Vagina (tissue), 2 donors: Measurements from ENCODE around the gene LRTM1. TPM values are rescaled to one million over a fixed set of nuclear protein-coding genes. Genes with fewer than 3 reads are reported as not detected.

Experiments
- DNase-seq, 2 donors: peaks; one replicate each; pipeline ENCODE4 v3.0.0-alpha.2; 2017; ENCODE audit errors: extremely low spot score in 2 of 2
- H3K27ac ChIP-seq: fragments of 200-600 bp; sonication (generic); one replicate; pipeline ENCODE4 v1.5.1; 2019
- H3K27me3 ChIP-seq: fragments of 200-600 bp; sonication (generic); one replicate; pipeline ENCODE4 v1.5.1; 2019
- H3K36me3 ChIP-seq, 2 donors: fragments of 200-600 bp; sonication (generic); one replicate each; pipeline ENCODE4 v1.5.1; 2017 to 2019
- H3K4me1 ChIP-seq: fragments of 200-600 bp; sonication (generic); one replicate; pipeline ENCODE4 v1.5.1; 2019
- H3K4me3 ChIP-seq, 2 donors: fragments of 200-600 bp; sonication (generic); 1 replicate in 1 of 2; 2 replicates in 1 of 2; pipeline ENCODE4 v1.5.1; 2016 to 2019
- H3K9me3 ChIP-seq: fragments of 200-600 bp; sonication (generic); one replicate; pipeline ENCODE4 v1.5.1; 2019
- POLR2A ChIP-seq, 2 donors: fragments of 450-650 bp; IDR thresholded peaks; one replicate each; pipeline ENCODE4 v1.6.1; 2017; ENCODE audit warnings: antibody characterized with exemption in 2 of 2, mild to moderate bottlenecking in 2 of 2, moderate library complexity in 2 of 2
- POLR2AphosphoS5 ChIP-seq, 2 donors: sonication (generic); formaldehyde crosslinking; IDR thresholded peaks; one replicate each; pipeline ENCODE4 v1.9.0; 2017; ENCODE audit warnings: antibody characterized with exemption in 2 of 2, mild to moderate bottlenecking in 2 of 2, low read depth in 1 of 2; ENCODE audit not compliant: insufficient read depth in 1 of 2
- intact Hi-C: fragments of 100-400 bp; cut with DNase I; formaldehyde crosslinking; loops from one replicate; pipeline ENCODE4 v1.15.1; 2023
- total RNA-seq: library from RNA; depleted of rRNA; stranded (reverse); fragments of >200 nt; gene quantifications from one replicate; pipeline ENCODE4 v1.2.3, GENCODE V29; 2016
- TF ChIP-seq, protein P1 (sequence below), 3 experiments: fragments of 450-650 bp in 2 of 3; fragments of 200-600 bp in 1 of 3; sonication (generic) in 1 of 3; IDR thresholded peaks; one replicate each; pipeline ENCODE4 v1.5.1; 2017 to 2019; ENCODE audit warnings: antibody characterized with exemption in 3 of 3, mild to moderate bottlenecking in 2 of 3, moderate library complexity in 2 of 3

Gene LRTM1
- total RNA-seq, 1 donor from 2014 or later: not detected

DNA sequence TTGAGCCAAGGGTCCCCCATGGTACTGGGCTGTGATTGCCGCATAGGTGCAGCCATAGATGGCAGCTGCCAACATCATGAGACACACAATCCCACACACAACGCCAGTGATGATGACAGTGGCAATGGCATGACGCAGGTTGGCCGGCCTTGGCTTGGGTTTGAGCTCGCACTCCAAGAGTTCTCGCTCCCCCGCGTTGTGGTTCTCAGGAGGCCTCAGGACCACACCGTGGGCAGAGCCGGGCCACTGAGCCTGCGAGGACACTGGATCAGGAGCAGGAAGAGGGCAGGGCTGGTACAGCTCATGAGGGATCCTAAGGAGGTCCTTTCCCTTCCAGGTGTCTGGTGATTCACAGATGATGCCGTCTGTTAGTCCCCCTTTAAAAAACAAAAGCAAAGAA, 9.3 kb downstream of the LRTM1 start:
- DNase-seq: no peak
- no peak overlapping the region for H3K4me3 ChIP-seq
- peaks cover 9% of the 10 kb centered on the region for H3K4me1 ChIP-seq
- no peak for TF ChIP-seq POLR2AphosphoS5 (IDR thresholded peaks at IDR 0.05; ENCODE audit: insufficient read depth in 1 of 2, low read depth in 1 of 2)
- TF ChIP-seq, protein P1, sequence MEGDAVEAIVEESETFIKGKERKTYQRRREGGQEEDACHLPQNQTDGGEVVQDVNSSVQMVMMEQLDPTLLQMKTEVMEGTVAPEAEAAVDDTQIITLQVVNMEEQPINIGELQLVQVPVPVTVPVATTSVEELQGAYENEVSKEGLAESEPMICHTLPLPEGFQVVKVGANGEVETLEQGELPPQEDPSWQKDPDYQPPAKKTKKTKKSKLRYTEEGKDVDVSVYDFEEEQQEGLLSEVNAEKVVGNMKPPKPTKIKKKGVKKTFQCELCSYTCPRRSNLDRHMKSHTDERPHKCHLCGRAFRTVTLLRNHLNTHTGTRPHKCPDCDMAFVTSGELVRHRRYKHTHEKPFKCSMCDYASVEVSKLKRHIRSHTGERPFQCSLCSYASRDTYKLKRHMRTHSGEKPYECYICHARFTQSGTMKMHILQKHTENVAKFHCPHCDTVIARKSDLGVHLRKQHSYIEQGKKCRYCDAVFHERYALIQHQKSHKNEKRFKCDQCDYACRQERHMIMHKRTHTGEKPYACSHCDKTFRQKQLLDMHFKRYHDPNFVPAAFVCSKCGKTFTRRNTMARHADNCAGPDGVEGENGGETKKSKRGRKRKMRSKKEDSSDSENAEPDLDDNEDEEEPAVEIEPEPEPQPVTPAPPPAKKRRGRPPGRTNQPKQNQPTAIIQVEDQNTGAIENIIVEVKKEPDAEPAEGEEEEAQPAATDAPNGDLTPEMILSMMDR (IDR thresholded peaks at IDR 0.05): no peak
- TF ChIP-seq POLR2A (IDR thresholded peaks at IDR 0.05): no peak
- intact Hi-C loops: no loop called here
- no peaks in the 10 kb centered on the region for H3K27me3 ChIP-seq
- H3K9me3 ChIP-seq: no peaks in the 10 kb centered on the region
- H3K27ac ChIP-seq: no peak overlapping the region
- no peaks in the 10 kb centered on the region for H3K36me3 ChIP-seq

DNA sequence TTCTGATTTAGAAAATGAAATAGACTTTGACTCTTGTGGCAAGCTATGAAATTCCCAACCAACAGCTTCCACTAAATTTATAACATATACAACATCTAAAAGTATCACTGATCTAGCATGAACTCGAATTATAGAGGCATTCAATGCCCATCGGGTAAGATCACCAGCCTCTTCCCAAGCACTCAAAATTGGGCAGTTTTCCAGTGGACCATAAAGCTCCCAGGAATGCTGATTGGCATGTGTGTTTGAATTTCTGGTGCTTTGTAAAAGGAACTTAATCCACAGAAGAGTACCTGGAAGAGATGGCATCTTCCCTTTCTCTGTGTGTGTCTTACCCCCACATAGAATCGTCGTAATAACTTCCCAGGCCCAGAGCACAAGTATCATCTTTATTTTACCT, 10.0 kb downstream of the LRTM1 start:
- TF ChIP-seq POLR2A (IDR thresholded peaks at IDR 0.05) (no peak), POLR2AphosphoS5 (IDR thresholded peaks at IDR 0.05; ENCODE audit: insufficient read depth in 1 of 2, low read depth in 1 of 2) (no peak)
- TF ChIP-seq, protein P1 (IDR thresholded peaks at IDR 0.05): no peak
- no peak for DNase-seq
- Histone ChIP-seq H3K27ac (no peak overlapping the region), H3K4me3 (no peak overlapping the region), H3K27me3 (no peaks in the 10 kb centered on the region), H3K4me1 (peaks cover 9% of the 10 kb centered on the region), H3K9me3 (no peaks in the 10 kb centered on the region), H3K36me3 (no peaks in the 10 kb centered on the region)
- intact Hi-C loops: no loop called here

DNA sequence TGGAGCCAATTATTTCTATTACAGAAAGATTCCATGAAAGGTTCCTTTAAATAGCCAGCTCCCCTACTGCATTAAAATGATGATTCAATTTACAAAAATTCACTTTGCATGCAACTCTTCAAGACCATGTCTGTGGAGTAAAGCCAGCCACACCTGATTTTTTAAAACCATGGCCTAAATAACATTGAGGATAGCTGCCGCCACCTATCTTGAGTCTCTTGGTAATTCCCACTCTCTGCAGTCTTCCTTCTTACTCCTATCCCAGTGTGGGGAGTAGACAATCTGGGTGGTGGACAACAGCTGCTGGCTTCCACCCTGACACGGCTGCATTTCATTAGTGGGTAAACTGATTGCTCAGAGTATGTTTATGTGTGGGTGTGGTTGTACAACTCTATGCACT, 10.7 kb downstream of the LRTM1 start:
- DNase-seq: no peak
- H3K36me3 ChIP-seq: no peaks in the 10 kb centered on the region
- H3K4me3 ChIP-seq: no peak overlapping the region
- H3K4me1 ChIP-seq: peaks cover 9% of the 10 kb centered on the region
- intact Hi-C loops: no loop called here
- no peak overlapping the region for H3K27ac ChIP-seq
- H3K9me3 ChIP-seq: no peaks in the 10 kb centered on the region
- H3K27me3 ChIP-seq: no peaks in the 10 kb centered on the region
- TF ChIP-seq POLR2AphosphoS5 (IDR thresholded peaks at IDR 0.05; ENCODE audit: insufficient read depth in 1 of 2, low read depth in 1 of 2) (no peak), POLR2A (IDR thresholded peaks at IDR 0.05) (no peak)
- TF ChIP-seq, protein P1 (IDR thresholded peaks at IDR 0.05): no peak

DNA sequence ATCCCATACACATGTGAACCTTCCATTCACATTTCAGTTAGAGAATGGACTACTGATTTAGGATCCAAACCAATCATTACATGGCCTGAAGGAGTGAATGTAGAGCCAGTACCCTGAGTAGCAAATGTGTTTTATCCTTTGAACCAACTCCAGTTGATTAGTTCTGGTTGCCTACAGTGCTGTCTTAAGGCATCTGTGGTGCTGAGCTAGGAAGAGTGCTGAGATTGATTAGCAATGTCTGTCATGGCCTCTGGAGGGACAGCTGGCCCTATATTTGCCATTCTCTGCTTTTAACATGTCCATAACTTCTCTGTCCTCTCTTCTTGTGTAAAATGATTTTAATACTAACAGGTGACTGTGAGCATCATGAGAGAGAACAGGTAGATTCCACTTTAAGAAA, 11.1 kb downstream of the LRTM1 start:
- TF ChIP-seq POLR2AphosphoS5 (IDR thresholded peaks at IDR 0.05; ENCODE audit: insufficient read depth in 1 of 2, low read depth in 1 of 2): no peak
- TF ChIP-seq POLR2A (IDR thresholded peaks at IDR 0.05): no peak
- TF ChIP-seq, protein P1 (IDR thresholded peaks at IDR 0.05): no peak
- no peak for DNase-seq
- Histone ChIP-seq H3K9me3 (no peaks in the 10 kb centered on the region), H3K4me1 (peaks cover 9% of the 10 kb centered on the region), H3K27ac (no peak overlapping the region), H3K4me3 (no peak overlapping the region), H3K36me3 (no peaks in the 10 kb centered on the region), H3K27me3 (no peaks in the 10 kb centered on the region)
- intact Hi-C loops: no loop called here

DNA sequence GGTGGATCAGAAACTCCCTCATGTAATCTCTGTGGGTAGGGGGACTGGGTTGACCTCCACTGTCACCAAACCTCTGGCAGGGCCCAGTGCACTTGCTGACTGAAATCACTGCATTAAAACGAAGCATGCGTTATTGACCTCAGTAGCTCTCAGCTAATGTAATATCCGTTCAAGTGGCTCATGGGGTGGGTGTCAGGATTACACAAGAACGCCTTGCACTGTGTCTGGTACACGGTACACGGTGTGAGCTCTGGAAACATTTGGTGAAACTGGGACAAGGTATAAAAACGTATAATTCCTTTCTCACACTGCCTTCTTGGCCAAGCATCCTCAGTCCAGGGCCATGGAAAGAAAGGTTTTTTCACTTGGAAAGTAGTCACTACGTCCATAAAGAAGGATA, 11.9 kb downstream of the LRTM1 start:
- intact Hi-C loops: no loop called here
- Histone ChIP-seq H3K9me3 (no peaks in the 10 kb centered on the region), H3K4me1 (peaks cover 9% of the 10 kb centered on the region), H3K27me3 (no peaks in the 10 kb centered on the region), H3K36me3 (no peaks in the 10 kb centered on the region), H3K27ac (no peak overlapping the region), H3K4me3 (no peak overlapping the region)
- DNase-seq: no peak
- TF ChIP-seq POLR2A (IDR thresholded peaks at IDR 0.05): no peak
- TF ChIP-seq, protein P1 (IDR thresholded peaks at IDR 0.05): no peak
- no peak for TF ChIP-seq POLR2AphosphoS5 (IDR thresholded peaks at IDR 0.05; ENCODE audit: insufficient read depth in 1 of 2, low read depth in 1 of 2)
